ENCODE results near the gene ARHGAP24.

The ARHGAP24 gene

GRCh38 chr4:85932500-85933290, 457.7 kb downstream of the ARHGAP24 start:
- Histone ChIP-seq H3K9ac (ENCODE audit: low read length) (no peak overlapping the region), H3K79me2 (ENCODE audit: insufficient read depth, low read length) (no peaks in the 10 kb centered on the region), H3K27me3 (ENCODE audit: low read length) (no peaks in the 10 kb centered on the region), H3K9me3 (ENCODE audit: insufficient read depth, low read length) (no peaks in the 10 kb centered on the region), H3K4me3 (ENCODE audit: insufficient read depth, low read length, poor library complexity, severe bottlenecking) (no peak overlapping the region), H3K4me2 (ENCODE audit: low read depth, low read length, poor library complexity, severe bottlenecking) (no peak overlapping the region), H2AFZ (ENCODE audit: low read depth, low read length, severe bottlenecking) (no peak overlapping the region), H3F3A (ENCODE audit: insufficient read depth) (no peaks in the 10 kb centered on the region), H3K9me2 (replicated peaks; ENCODE audit: insufficient read depth, low read length) (no peaks in the 10 kb centered on the region), H3K27ac (ENCODE audit: low read depth, low read length) (no peak overlapping the region), H3K36me3 (ENCODE audit: low read length) (no peaks in the 10 kb centered on the region), H4K20me1 (ENCODE audit: low read depth, low read length) (no peaks in the 10 kb centered on the region)
- TF ChIP-seq, protein P1, sequence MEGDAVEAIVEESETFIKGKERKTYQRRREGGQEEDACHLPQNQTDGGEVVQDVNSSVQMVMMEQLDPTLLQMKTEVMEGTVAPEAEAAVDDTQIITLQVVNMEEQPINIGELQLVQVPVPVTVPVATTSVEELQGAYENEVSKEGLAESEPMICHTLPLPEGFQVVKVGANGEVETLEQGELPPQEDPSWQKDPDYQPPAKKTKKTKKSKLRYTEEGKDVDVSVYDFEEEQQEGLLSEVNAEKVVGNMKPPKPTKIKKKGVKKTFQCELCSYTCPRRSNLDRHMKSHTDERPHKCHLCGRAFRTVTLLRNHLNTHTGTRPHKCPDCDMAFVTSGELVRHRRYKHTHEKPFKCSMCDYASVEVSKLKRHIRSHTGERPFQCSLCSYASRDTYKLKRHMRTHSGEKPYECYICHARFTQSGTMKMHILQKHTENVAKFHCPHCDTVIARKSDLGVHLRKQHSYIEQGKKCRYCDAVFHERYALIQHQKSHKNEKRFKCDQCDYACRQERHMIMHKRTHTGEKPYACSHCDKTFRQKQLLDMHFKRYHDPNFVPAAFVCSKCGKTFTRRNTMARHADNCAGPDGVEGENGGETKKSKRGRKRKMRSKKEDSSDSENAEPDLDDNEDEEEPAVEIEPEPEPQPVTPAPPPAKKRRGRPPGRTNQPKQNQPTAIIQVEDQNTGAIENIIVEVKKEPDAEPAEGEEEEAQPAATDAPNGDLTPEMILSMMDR (IDR thresholded peaks at IDR 0.05; ENCODE audit: insufficient read depth, low read length, poor library complexity, severe bottlenecking), result no peak
- TF ChIP-seq EZH2phosphoT487 (conservative IDR thresholded peaks at IDR 0.05; ENCODE audit: low read length), result no peak

DNA sequence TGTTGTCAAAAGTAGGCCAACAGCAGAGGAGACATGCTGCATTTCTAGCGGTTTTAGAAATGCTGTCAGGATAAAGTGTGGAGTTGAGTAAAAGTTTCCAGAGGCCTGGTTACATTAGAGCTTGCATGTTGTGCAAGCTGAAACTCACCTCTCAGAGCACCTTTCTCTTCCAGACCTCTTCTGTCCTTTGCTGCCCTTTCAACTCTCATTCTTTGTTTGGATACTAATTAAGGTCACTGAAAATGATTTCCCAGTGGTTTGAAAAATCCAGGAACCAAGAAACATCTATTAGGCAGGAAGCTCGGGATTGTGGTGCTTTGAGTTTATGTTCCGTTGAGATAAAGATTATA, 458.3 kb downstream of the ARHGAP24 start:
- Histone ChIP-seq H3K9me3 (ENCODE audit: insufficient read depth, low read length) (no peaks in the 10 kb centered on the region), H3K4me2 (ENCODE audit: low read depth, low read length, poor library complexity, severe bottlenecking) (no peak overlapping the region), H3K79me2 (ENCODE audit: insufficient read depth, low read length) (no peaks in the 10 kb centered on the region), H3K27me3 (ENCODE audit: low read length) (no peaks in the 10 kb centered on the region), H3K9me2 (replicated peaks; ENCODE audit: insufficient read depth, low read length) (no peaks in the 10 kb centered on the region), H3K36me3 (ENCODE audit: low read length) (no peaks in the 10 kb centered on the region), H4K20me1 (ENCODE audit: low read depth, low read length) (no peaks in the 10 kb centered on the region), H3K9ac (ENCODE audit: low read length) (no peak overlapping the region), H3F3A (ENCODE audit: insufficient read depth) (no peaks in the 10 kb centered on the region), H3K27ac (ENCODE audit: low read depth, low read length) (no peak overlapping the region), H3K4me3 (ENCODE audit: insufficient read depth, low read length, poor library complexity, severe bottlenecking) (no peak overlapping the region), H2AFZ (ENCODE audit: low read depth, low read length, severe bottlenecking) (no peak overlapping the region)
- TF ChIP-seq, protein P1 (IDR thresholded peaks at IDR 0.05; ENCODE audit: insufficient read depth, low read length, poor library complexity, severe bottlenecking), result no peak
- no peak for TF ChIP-seq EZH2phosphoT487 (conservative IDR thresholded peaks at IDR 0.05; ENCODE audit: low read length)

- no peak for TF ChIP-seq EZH2phosphoT487 (conservative IDR thresholded peaks at IDR 0.05; ENCODE audit: low read length)
- TF ChIP-seq, protein P1 (IDR thresholded peaks at IDR 0.05; ENCODE audit: insufficient read depth, low read length, poor library complexity, severe bottlenecking), result no peak
Measured at GRCh38 chr4:85937507-85937906, 462.6 kb downstream of the ARHGAP24 start.

More at GRCh38 chr4:85937507-85937906, 462.6 kb downstream of the ARHGAP24 start:
- H3K4me3 ChIP-seq (ENCODE audit: insufficient read depth, low read length, poor library complexity, severe bottlenecking), result no peak overlapping the region
- H3K27me3 ChIP-seq (ENCODE audit: low read length), result no peaks in the 10 kb centered on the region
- H4K20me1 ChIP-seq (ENCODE audit: low read depth, low read length), result no peaks in the 10 kb centered on the region
- H3K27ac ChIP-seq (ENCODE audit: low read depth, low read length), result no peak overlapping the region
- no peaks in the 10 kb centered on the region for H3K9me2 ChIP-seq (replicated peaks; ENCODE audit: insufficient read depth, low read length)
- no peaks in the 10 kb centered on the region for H3K9me3 ChIP-seq (ENCODE audit: insufficient read depth, low read length)
- no peaks in the 10 kb centered on the region for H3F3A ChIP-seq (ENCODE audit: insufficient read depth)
- no peak overlapping the region for H3K4me2 ChIP-seq (ENCODE audit: low read depth, low read length, poor library complexity, severe bottlenecking)
- no peaks in the 10 kb centered on the region for H3K79me2 ChIP-seq (ENCODE audit: insufficient read depth, low read length)
- no peak overlapping the region for H2AFZ ChIP-seq (ENCODE audit: low read depth, low read length, severe bottlenecking)
- no peaks in the 10 kb centered on the region for H3K36me3 ChIP-seq (ENCODE audit: low read length)
- H3K9ac ChIP-seq (ENCODE audit: low read length), result no peak overlapping the region
